GM23248 (cell line): ENCODE results near the gene LNX2.

Experiments
- EZH2 ChIP-seq: fragments of 200-600 bp; sonication (generic); IDR thresholded peaks from 2 replicates; pipeline ENCODE4 v1.6.1; 2018; ENCODE audit warnings: antibody characterized with exemption, mild to moderate bottlenecking; ENCODE audit not compliant: insufficient read depth, poor library complexity, severe bottlenecking
- EZH2phosphoT487 ChIP-seq: fragments of 200-600 bp; sonication (generic); IDR thresholded peaks from 2 replicates; pipeline ENCODE4 v1.6.1; 2018; ENCODE audit warnings: antibody characterized with exemption, moderate library complexity, mild to moderate bottlenecking, low read depth; ENCODE audit not compliant: insufficient read depth

- TF ChIP-seq EZH2, result no peak
- TF ChIP-seq EZH2phosphoT487, result no peak
These were observed 119.4 kb downstream of the LNX2 start for GRCh38 chr13:27500806-27501534.
